Measurements from ENCODE around the gene EME2. TPM values are rescaled to one million over a fixed set of nuclear protein-coding genes. Genes with fewer than 3 reads are reported as not detected.

The EME2 gene
- total and polyA plus RNA-seq, 2 donors (not counting 1 experiment from before 2014, with no cell fraction given), result 34.6 to 42.5 TPM

DNA sequence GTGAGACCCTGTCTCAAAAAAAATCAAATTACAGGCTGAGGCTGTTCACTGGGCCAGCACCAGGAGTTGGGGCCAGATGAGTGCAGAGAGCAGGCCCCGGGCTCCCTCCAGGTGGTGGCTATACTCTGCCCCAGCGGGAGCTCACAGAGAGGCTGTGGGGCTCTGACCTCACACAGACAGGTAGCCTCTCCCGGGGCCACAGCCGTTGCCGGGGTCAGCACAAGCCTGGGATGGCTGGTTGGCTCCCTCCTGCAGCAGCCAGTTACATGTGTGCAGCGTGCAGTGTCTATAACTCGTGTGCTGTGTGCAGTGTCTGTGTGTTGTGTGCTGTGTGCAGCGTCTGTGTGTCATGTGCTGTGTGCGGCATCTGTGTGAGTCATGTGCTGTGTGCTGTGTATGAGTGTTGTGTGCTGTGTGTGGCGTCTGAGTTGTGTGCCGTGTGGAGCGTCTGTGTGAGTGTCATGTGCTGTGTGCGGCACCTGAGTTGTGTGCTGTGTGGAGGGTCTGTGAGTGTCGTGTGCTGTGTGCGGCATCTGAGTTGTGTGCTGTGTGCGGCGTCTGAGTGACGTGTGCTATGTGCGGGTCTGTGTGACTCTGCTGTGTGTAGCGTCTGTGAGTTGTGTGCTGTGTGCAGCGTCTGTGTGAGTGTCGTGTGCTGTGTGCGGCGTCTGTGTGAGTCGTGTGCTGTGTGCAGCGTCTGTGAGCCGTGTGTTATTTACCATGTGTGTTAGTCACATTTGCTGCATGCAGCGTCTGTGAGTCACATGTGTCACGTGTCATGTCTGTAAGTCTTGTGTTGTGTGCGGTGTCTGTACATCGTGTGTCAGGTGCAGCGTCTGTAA is 45.7 kb upstream of the EME2 start:
- Histone ChIP-seq H3K79me2 (ENCODE audit: control insufficient read depth, insufficient read depth, low read length) (peaks cover 88% of the 10 kb centered on the region), H3K9me3 (ENCODE audit: control extremely low read depth in 1 of 3, control insufficient read depth in 2 of 3, insufficient read depth in 1 of 3, low read length in 2 of 3) (no peaks in the 10 kb centered on the region), H3K4me3 (ENCODE audit: control extremely low read depth in 1 of 5, extremely low read depth in 1 of 5, insufficient read depth in 1 of 5, low read depth in 2 of 5, low read length in 4 of 5) (no peak overlapping the region), H4K20me1 (ENCODE audit: control insufficient read depth, insufficient read depth, low read length, poor library complexity, severe bottlenecking) (peaks cover 63% of the 10 kb centered on the region), H3K27me3 (replicated peaks in 1 of 4; ENCODE audit: control extremely low read depth in 1 of 4, control insufficient read depth in 3 of 4, insufficient read depth in 4 of 4, low read length in 3 of 4) (no peaks in the 10 kb centered on the region), H3K4me1 (ENCODE audit: control insufficient read depth in 2 of 2, insufficient read depth in 2 of 2, low read length in 2 of 2) (peaks cover 34 to 50% of the 10 kb centered on the region in 2 donors), H2AFZ (ENCODE audit: insufficient read depth, low read depth, low read length, poor library complexity, severe bottlenecking) (no peak overlapping the region), H3K27ac (ENCODE audit: low read length in 2 of 2) (peak overlapping the region in 1 of 2 donors; percentile 62), H3K36me3 (replicated peaks in 1 of 2; ENCODE audit: control extremely low read depth in 1 of 2, control insufficient read depth in 1 of 2, extremely low read depth in 1 of 2, insufficient read depth in 2 of 2, low read length in 1 of 2) (peaks cover 0 to 50% of the 10 kb centered on the region in 2 experiments), H3K4me2 (replicated peaks; ENCODE audit: low read depth, low read length, poor library complexity, severe bottlenecking) (no peak overlapping the region), H3K9ac (ENCODE audit: low read length) (no peak overlapping the region)
- no peak overlapping the region for H3K4me3 Mint-ChIP-seq
- WGBS (ENCODE audit: insufficient coverage), result 97% methylated on average over 32 of the region's 32 CpGs
- CTCF ChIA-PET, result interaction anchor here (0.8 to 1.0 kb wide), 2 partner anchors 13 to 25 kb away, joined by 3 read pairs; no protein-coding TSS in a partner anchor
- DNase-seq (no peak), ATAC-seq (ENCODE audit: low read depth) (no peak)
- peak overlapping the region; percentile 11 for H3K27ac Mint-ChIP-seq
- intact Hi-C loops (cut with micrococcal nuclease), result no loop called here
- peaks cover 34% of the 10 kb centered on the region for H3K4me1 Mint-ChIP-seq
- no peaks in the 10 kb centered on the region for H3K27me3 Mint-ChIP-seq
- H3K9me3 Mint-ChIP-seq (ENCODE audit: insufficient read depth), result no peaks in the 10 kb centered on the region
- POLR2A ChIA-PET, result no interaction called here
- TF ChIP-seq, protein P1, sequence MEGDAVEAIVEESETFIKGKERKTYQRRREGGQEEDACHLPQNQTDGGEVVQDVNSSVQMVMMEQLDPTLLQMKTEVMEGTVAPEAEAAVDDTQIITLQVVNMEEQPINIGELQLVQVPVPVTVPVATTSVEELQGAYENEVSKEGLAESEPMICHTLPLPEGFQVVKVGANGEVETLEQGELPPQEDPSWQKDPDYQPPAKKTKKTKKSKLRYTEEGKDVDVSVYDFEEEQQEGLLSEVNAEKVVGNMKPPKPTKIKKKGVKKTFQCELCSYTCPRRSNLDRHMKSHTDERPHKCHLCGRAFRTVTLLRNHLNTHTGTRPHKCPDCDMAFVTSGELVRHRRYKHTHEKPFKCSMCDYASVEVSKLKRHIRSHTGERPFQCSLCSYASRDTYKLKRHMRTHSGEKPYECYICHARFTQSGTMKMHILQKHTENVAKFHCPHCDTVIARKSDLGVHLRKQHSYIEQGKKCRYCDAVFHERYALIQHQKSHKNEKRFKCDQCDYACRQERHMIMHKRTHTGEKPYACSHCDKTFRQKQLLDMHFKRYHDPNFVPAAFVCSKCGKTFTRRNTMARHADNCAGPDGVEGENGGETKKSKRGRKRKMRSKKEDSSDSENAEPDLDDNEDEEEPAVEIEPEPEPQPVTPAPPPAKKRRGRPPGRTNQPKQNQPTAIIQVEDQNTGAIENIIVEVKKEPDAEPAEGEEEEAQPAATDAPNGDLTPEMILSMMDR (IDR thresholded peaks at IDR 0.05), result no peak
- TF ChIP-seq EZH2 (IDR thresholded peaks at IDR 0.05; ENCODE audit: borderline replicate concordance, insufficient read depth, low read depth, low read length, poor library complexity, severe bottlenecking), result no peak

Measured in B cell (primary cell).